Measurements from ENCODE around the gene FRMD5.
"Not testable (repeated sequence)": the region's sequence is repeated elsewhere in the genome, so short reads cannot be mapped to it uniquely, and the experiment has no call there.

Gene FRMD5

GRCh38 chr15:43831519-43832052, 363.5 kb downstream of the FRMD5 start:
- not testable (repeated sequence) for DNase-seq (ENCODE audit: low read depth)

- DNase-seq (ENCODE audit: low read depth), result not testable (repeated sequence)
Observed at GRCh38 chr15:43830691-43831275, 364.3 kb downstream of the FRMD5 start.

- not testable (repeated sequence) for DNase-seq (ENCODE audit: low read depth)
Observed at GRCh38 chr15:43829951-43830540, 365.0 kb downstream of the FRMD5 start.

GRCh38 chr15:43828061-43828657, 366.9 kb downstream of the FRMD5 start:
- DNase-seq (ENCODE audit: low read depth), result no peak

- peak; percentile 49 for DNase-seq (ENCODE audit: low read depth)
Observed at GRCh38 chr15:43826508-43827341, 368.3 kb downstream of the FRMD5 start, which contains the start of gene WDR76. Gene WDR76, plus strand, starts transcription at chr15:43827002. Its CDS starts 31 bp downstream, at chr15:43827033.

- no peak for DNase-seq (ENCODE audit: low read depth)
Observed at GRCh38 chr15:43826029-43826507, 369.0 kb downstream of the FRMD5 start.

GRCh38 chr15:43825305-43825704, 369.8 kb downstream of the FRMD5 start:
- not testable (repeated sequence) for DNase-seq (ENCODE audit: low read depth)

- DNase-seq (ENCODE audit: low read depth), result peak; percentile 86
Observed at GRCh38 chr15:43824302-43825246, 370.5 kb downstream of the FRMD5 start, which contains the start of gene MFAP1. Gene MFAP1, minus strand, starts transcription at chr15:43824690. Its CDS starts 121 bp downstream, at chr15:43824569.

GRCh38 chr15:43821505-43821904, 373.6 kb downstream of the FRMD5 start:
- DNase-seq (ENCODE audit: low read depth), result no peak
